CD14-positive monocyte (primary cell): Measurements from ENCODE around the gene OTOR. TPM values are rescaled to one million over a fixed set of nuclear protein-coding genes. Genes with fewer than 3 reads are reported as not detected.

Experiments used
- DNase-seq, 3 donors: peaks; one replicate each; pipeline ENCODE4 v3.0.0-alpha.2; 2011 to 2022
- H2AFZ ChIP-seq: 2 replicates; pipeline ENCODE4 v1.6.0; 2012; ENCODE audit warnings: mild to moderate bottlenecking, low read depth, low read length, inconsistent platforms; ENCODE audit not compliant: insufficient read depth, poor library complexity, severe bottlenecking
- H3K27ac ChIP-seq, 2 donors: 1 replicate in 1 of 2; 2 replicates in 1 of 2; pipeline ENCODE4 v1.5.1; 2012 to 2013; ENCODE audit warnings: low read length in 2 of 2, control low read depth in 1 of 2, inconsistent platforms in 1 of 2, low read depth in 1 of 2, mild to moderate bottlenecking in 1 of 2
- H3K27me3 ChIP-seq, 2 donors: one replicate each; pipeline versions ENCODE4 v1.6.0 to v1.6.1; 2011 to 2013; ENCODE audit warnings: low read length in 2 of 2; ENCODE audit not compliant: control insufficient read depth in 2 of 2, insufficient read depth in 2 of 2
- H3K36me3 ChIP-seq, 2 donors: replicated peaks in 1 of 2; 1 replicate in 1 of 2; 2 replicates in 1 of 2; pipeline versions ENCODE4 v1.5.1 to v1.6.1; 2012 to 2013; ENCODE audit warnings: low read length in 2 of 2, control low read depth in 1 of 2, inconsistent platforms in 1 of 2, mild to moderate bottlenecking in 1 of 2; ENCODE audit not compliant: insufficient read depth in 2 of 2, control insufficient read depth in 1 of 2
- H3K4me1 ChIP-seq, 2 donors: 1 replicate in 1 of 2; 2 replicates in 1 of 2; pipeline versions ENCODE4 v1.5.1 to v1.6.1; 2012 to 2013; ENCODE audit warnings: low read length in 2 of 2, control low read depth in 1 of 2, inconsistent platforms in 1 of 2, mild to moderate bottlenecking in 1 of 2, moderate library complexity in 1 of 2; ENCODE audit not compliant: insufficient read depth in 2 of 2, control insufficient read depth in 1 of 2
- H3K4me2 ChIP-seq: replicated peaks from 2 replicates; pipeline ENCODE3; 2012; ENCODE audit warnings: low read length, moderate library complexity, mild to moderate bottlenecking; ENCODE audit not compliant: poor library complexity, severe bottlenecking; ENCODE audit errors: extremely low read depth
- H3K4me3 ChIP-seq, 3 experiments: fragments of 200-600 bp in 1 of 3; sonication (generic) in 1 of 3; replicated peaks in 1 of 3; 1 replicate in 2 of 3; 2 replicates in 1 of 3; pipeline ENCODE4 v1.5.1; 2011 to 2013; ENCODE audit warnings: low read length in 3 of 3, mild to moderate bottlenecking in 3 of 3, control low read depth in 2 of 3, low read depth in 2 of 3, inconsistent platforms in 1 of 3, moderate library complexity in 1 of 3
- H3K79me2 ChIP-seq: 2 replicates; pipeline ENCODE4 v1.6.0; 2012; ENCODE audit warnings: mild to moderate bottlenecking, control low read depth, inconsistent platforms, low read length, moderate library complexity; ENCODE audit not compliant: insufficient read depth
- H3K9ac ChIP-seq: 2 replicates; pipeline ENCODE4 v1.6.0; 2017; ENCODE audit warnings: low read length, mild to moderate bottlenecking; ENCODE audit not compliant: insufficient read depth, poor library complexity, severe bottlenecking
- H3K9me3 ChIP-seq, 2 donors: replicated peaks in 1 of 2; 1 replicate in 1 of 2; 2 replicates in 1 of 2; pipeline versions ENCODE4 v1.5.1 to v1.6.1; 2012 to 2013; ENCODE audit warnings: low read length in 2 of 2, control low read depth in 1 of 2; ENCODE audit not compliant: control insufficient read depth in 1 of 2, insufficient read depth in 1 of 2
- H4K20me1 ChIP-seq: 2 replicates; pipeline ENCODE4 v1.6.0; 2012; ENCODE audit warnings: mild to moderate bottlenecking, low read length, control low read depth, moderate library complexity; ENCODE audit not compliant: insufficient read depth
- H3K27ac Mint-ChIP-seq, 7 donors: one replicate each; pipeline ENCODE4 v1.8.0; 2020; ENCODE audit warnings: mild to moderate bottlenecking in 7 of 7, mixed read lengths in 7 of 7, moderate library complexity in 6 of 7, inconsistent platforms in 2 of 7
- H3K27me3 Mint-ChIP-seq, 3 donors: one replicate each; pipeline ENCODE4 v1.8.0; 2021 to 2022; ENCODE audit warnings: low read depth in 3 of 3, mild to moderate bottlenecking in 3 of 3, mixed read lengths in 3 of 3, moderate library complexity in 3 of 3, inconsistent platforms in 1 of 3
- H3K36me3 Mint-ChIP-seq, 2 donors: one replicate each; pipeline ENCODE4 v1.8.0; 2020; ENCODE audit warnings: mixed read lengths in 2 of 2, inconsistent platforms in 1 of 2, mild to moderate bottlenecking in 1 of 2
- H3K4me1 Mint-ChIP-seq: one replicate; pipeline ENCODE4 v1.8.0; 2020; ENCODE audit warnings: mild to moderate bottlenecking, mixed read lengths
- H3K4me3 Mint-ChIP-seq, 2 donors: one replicate each; pipeline ENCODE4 v1.8.0; 2020; ENCODE audit warnings: mild to moderate bottlenecking in 2 of 2, mixed read lengths in 2 of 2, moderate library complexity in 1 of 2
- H3K9me3 Mint-ChIP-seq, 7 donors: one replicate each; pipeline ENCODE4 v1.8.0; 2020 to 2022; ENCODE audit warnings: mixed read lengths in 7 of 7, mild to moderate bottlenecking in 6 of 7, moderate library complexity in 6 of 7, inconsistent platforms in 2 of 7
- WGBS: methylation state at CpG from one replicate; pipeline ENCODE4 v1.1.5; 2013; ENCODE audit warnings: missing lambda C conversion rate; ENCODE audit not compliant: insufficient coverage; 5-methylcytosine and 5-hydroxymethylcytosine counted together
- intact Hi-C, 2 donors: fragments of 100-400 bp; cut with micrococcal nuclease; formaldehyde crosslinking; loops; one replicate each; pipeline versions ENCODE4 v1.15.0 to v1.15.1; 2023
- polyA plus RNA-seq, 3 donors: library from polyadenylated mRNA; depleted of rRNA in 1 of 3; unstranded in 2 of 3; stranded (reverse) in 1 of 3; fragments of 300-500 nt in 2 of 3; fragments of >200 nt in 1 of 3; fragmentation: Illumina TruSeq in 2 of 3; gene quantifications; 1 replicate in 2 of 3; 2 replicates in 1 of 3; pipeline ENCODE4 v1.2.3, GENCODE V29; 2012 to 2021
- TF ChIP-seq, protein P1 (sequence below): fragments of 200-600 bp; IDR thresholded peaks from one replicate; pipeline ENCODE4 v1.8.0; 2022; ENCODE audit warnings: antibody characterized with exemption, mild to moderate bottlenecking

Gene OTOR
- polyA plus RNA-seq, 3 donors, result not detected

DNA sequence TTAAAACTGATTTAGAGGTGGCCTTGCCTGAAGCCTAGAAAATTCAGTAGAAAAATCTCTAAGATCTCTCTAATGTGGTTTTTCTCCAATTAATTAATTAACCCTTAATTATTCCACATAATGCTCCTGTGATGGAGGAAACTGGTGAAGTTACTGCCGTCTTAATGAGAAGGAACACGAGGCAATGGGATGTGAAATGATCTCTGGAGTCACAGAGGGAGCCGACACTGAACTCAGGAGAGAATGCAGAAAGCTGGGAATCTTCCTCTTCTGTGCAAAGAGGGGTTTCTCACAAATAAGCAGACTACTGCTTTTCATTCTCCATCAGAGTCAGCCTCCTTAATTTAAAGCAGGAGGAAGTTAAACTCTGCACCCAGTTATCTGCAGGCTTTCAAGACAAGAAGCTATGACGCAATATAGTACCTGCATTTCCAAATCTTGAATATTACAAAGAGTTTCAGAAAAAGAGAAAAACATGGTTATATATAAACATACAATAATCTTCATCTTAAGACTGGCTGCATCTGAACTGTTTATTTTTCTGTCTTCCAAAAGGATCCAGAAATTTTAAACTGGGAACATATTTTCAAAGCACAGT, 36.4 kb upstream of the OTOR start:
- Histone ChIP-seq H3K4me1 (peaks cover 21 to 24% of the 10 kb centered on the region in 2 donors), H2AFZ (no peak overlapping the region), H3K27ac (no peak overlapping the region), H4K20me1 (no peaks in the 10 kb centered on the region), H3K27me3 (peaks cover 3 to 4% of the 10 kb centered on the region in 2 donors), H3K9ac (no peak overlapping the region), H3K36me3 (no peaks in the 10 kb centered on the region), H3K4me2 (no peak overlapping the region), H3K79me2 (no peaks in the 10 kb centered on the region), H3K9me3 (no peaks in the 10 kb centered on the region), H3K4me3 (no peak overlapping the region)
- Mint-ChIP-seq H3K9me3 (peaks cover 0 to 5% (median 3%) of the 10 kb centered on the region in 7 donors), H3K4me3 (no peak overlapping the region), H3K27me3 (peaks cover 3 to 15% (median 9%) of the 10 kb centered on the region in 3 donors), H3K36me3 (no peaks in the 10 kb centered on the region), H3K27ac (peak overlapping the region in 1 of 7 donors; percentile 14), H3K4me1 (peaks cover 17% of the 10 kb centered on the region)
- TF ChIP-seq, protein P1, sequence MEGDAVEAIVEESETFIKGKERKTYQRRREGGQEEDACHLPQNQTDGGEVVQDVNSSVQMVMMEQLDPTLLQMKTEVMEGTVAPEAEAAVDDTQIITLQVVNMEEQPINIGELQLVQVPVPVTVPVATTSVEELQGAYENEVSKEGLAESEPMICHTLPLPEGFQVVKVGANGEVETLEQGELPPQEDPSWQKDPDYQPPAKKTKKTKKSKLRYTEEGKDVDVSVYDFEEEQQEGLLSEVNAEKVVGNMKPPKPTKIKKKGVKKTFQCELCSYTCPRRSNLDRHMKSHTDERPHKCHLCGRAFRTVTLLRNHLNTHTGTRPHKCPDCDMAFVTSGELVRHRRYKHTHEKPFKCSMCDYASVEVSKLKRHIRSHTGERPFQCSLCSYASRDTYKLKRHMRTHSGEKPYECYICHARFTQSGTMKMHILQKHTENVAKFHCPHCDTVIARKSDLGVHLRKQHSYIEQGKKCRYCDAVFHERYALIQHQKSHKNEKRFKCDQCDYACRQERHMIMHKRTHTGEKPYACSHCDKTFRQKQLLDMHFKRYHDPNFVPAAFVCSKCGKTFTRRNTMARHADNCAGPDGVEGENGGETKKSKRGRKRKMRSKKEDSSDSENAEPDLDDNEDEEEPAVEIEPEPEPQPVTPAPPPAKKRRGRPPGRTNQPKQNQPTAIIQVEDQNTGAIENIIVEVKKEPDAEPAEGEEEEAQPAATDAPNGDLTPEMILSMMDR, result no peak
- intact Hi-C loops, result no loop called here
- 20% methylated on average over 1 of the region's 4 CpGs for WGBS
- DNase-seq, result peak; percentile 9 to 26 (median 17)

DNA sequence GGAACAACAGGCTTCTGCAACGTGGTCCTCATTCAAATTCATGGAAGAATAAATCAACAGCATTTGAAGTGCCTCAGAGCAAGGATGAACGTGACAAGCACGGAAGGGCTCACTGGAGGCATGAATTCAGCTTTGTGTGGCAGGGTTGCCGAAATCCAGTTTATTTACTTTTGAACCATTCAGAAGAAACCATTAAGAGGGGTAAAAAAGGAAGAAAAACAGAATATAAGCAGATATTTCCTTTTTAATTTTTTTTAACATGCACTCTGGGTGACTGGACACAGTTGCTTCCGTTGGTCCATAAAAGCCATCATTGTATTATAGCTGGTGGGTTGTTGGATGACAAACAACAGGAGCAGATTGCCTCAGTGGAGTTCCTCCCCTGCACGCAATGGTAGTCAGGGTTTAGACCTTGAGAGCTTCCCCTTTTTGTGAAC, 35.6 kb upstream of the OTOR start:
- Histone ChIP-seq H3K4me3 (no peak overlapping the region), H3K79me2 (no peaks in the 10 kb centered on the region), H2AFZ (no peak overlapping the region), H3K36me3 (no peaks in the 10 kb centered on the region), H3K4me2 (no peak overlapping the region), H3K9me3 (no peaks in the 10 kb centered on the region), H3K9ac (no peak overlapping the region), H3K27me3 (peaks cover 3 to 4% of the 10 kb centered on the region in 2 donors), H3K27ac (no peak overlapping the region), H3K4me1 (peaks cover 21 to 24% of the 10 kb centered on the region in 2 donors), H4K20me1 (no peaks in the 10 kb centered on the region)
- intact Hi-C loops, result no loop called here
- DNase-seq, result peak in 2 of 3 donors; percentile 13 to 58
- Mint-ChIP-seq H3K36me3 (no peaks in the 10 kb centered on the region), H3K4me3 (no peak overlapping the region), H3K9me3 (peaks cover 0 to 3% (median 0%) of the 10 kb centered on the region in 7 donors), H3K27ac (no peak overlapping the region), H3K4me1 (peaks cover 17% of the 10 kb centered on the region), H3K27me3 (peaks cover 3 to 18% (median 10%) of the 10 kb centered on the region in 3 donors)
- TF ChIP-seq, protein P1, result no peak
- 70% methylated on average over 1 of the region's 6 CpGs for WGBS
